ENCODE measurements around the gene EIF5B. TPM values are rescaled to one million over a fixed set of nuclear protein-coding genes. Genes with fewer than 3 reads are reported as not detected.
A peak's percentile ranks its signal among the peaks of the same experiment; 100 is the strongest.

The EIF5B gene
- total RNA-seq, 1 experiment from 2014 or later: 58.1 TPM

GRCh38 chr2:99445065-99445464, 107.9 kb downstream of the EIF5B start:
- no peak overlapping the region for H3K27ac ChIP-seq (ENCODE audit: insufficient read length, low read depth, low read length)
- no peak overlapping the region for H4K5ac ChIP-seq (ENCODE audit: insufficient read length, low read depth, low read length)
- H3K27me3 ChIP-seq (ENCODE audit: insufficient read depth, low read length): no peaks in the 10 kb centered on the region
- H2AFZ ChIP-seq (ENCODE audit: low read length): no peak overlapping the region
- no peak overlapping the region for H2BK12ac ChIP-seq (ENCODE audit: insufficient read length, low read depth, low read length)
- H3K56ac ChIP-seq (ENCODE audit: insufficient read length, low read depth, low read length): no peak overlapping the region
- H3K23me2 ChIP-seq (ENCODE audit: insufficient read length, low read depth, low read length, poor library complexity, severe bottlenecking): no peaks in the 10 kb centered on the region
- H3K79me1 ChIP-seq (ENCODE audit: insufficient read depth, low read depth, low read length, poor library complexity, severe bottlenecking): no peaks in the 10 kb centered on the region
- no peak overlapping the region for H2AK5ac ChIP-seq (ENCODE audit: insufficient read length, low read length)
- peaks cover 4 to 25% (median 22%) of the 10 kb centered on the region in 3 experiments; a peak in 6 of 7 replicates for H3K36me3 Mint-ChIP-seq (ENCODE audit: insufficient read depth in 1 of 3, low read depth in 3 of 3)
- no peaks in the 10 kb centered on the region for H3K9me3 Mint-ChIP-seq
- no peak overlapping the region for H2BK5ac ChIP-seq (ENCODE audit: insufficient read length, low read length)
- DNase-seq: no peak
- H3K79me2 ChIP-seq (ENCODE audit: insufficient read depth, low read length): no peaks in the 10 kb centered on the region; the same call in 1 of the 2 replicates
- no peak overlapping the region for H2BK15ac ChIP-seq (ENCODE audit: low read depth, low read length)
- H3K9me3 ChIP-seq (ENCODE audit: control insufficient read depth, low read depth, low read length): no peaks in the 10 kb centered on the region
- TF ChIP-seq CTCF (conservative IDR thresholded peaks at IDR 0.05): no peak
- no peak overlapping the region for H3K4me3 Mint-ChIP-seq
- no peak overlapping the region for H3K4me2 ChIP-seq (ENCODE audit: insufficient read depth, insufficient read length, low read length)
- no peak overlapping the region for H3K23ac ChIP-seq (ENCODE audit: insufficient read length, low read depth, low read length)
- no peak overlapping the region for H2BK120ac ChIP-seq (ENCODE audit: low read depth, low read length, poor library complexity, severe bottlenecking)
- no peak overlapping the region for H3K9ac ChIP-seq (ENCODE audit: extremely low read depth, insufficient read length, low read length)
- H3K4me1 ChIP-seq (ENCODE audit: insufficient read depth, low read length): peaks cover 4% of the 10 kb centered on the region; the same call in 1 of the 2 replicates
- peaks cover 11 to 12% of the 10 kb centered on the region in 2 experiments for H3K4me1 Mint-ChIP-seq
- no peaks in the 10 kb centered on the region for H4K20me1 ChIP-seq (ENCODE audit: control insufficient read depth, insufficient read depth, insufficient read length)
- no peak overlapping the region for H3T11ph ChIP-seq (ENCODE audit: low read length)
- H3K27me3 Mint-ChIP-seq (ENCODE audit: low read depth): no peaks in the 10 kb centered on the region
- H3K14ac ChIP-seq (ENCODE audit: insufficient read depth, low read length): no peak overlapping the region
- H3K4ac ChIP-seq (ENCODE audit: low read depth, low read length): no peak overlapping the region
- no CpG with 5 or more reads among the region's 4 CpGs for WGBS (ENCODE audit: extremely low coverage, insufficient read length, low lambda C conversion rate)
- H3K18ac ChIP-seq (ENCODE audit: insufficient read length, low read depth, low read length): no peak overlapping the region
- no peak overlapping the region for H4K8ac ChIP-seq (replicated peaks; ENCODE audit: insufficient read length, low read depth, low read length)
- no peak overlapping the region for H2BK20ac ChIP-seq (ENCODE audit: low read depth, low read length, poor library complexity, severe bottlenecking)
- no peak overlapping the region for H4K91ac ChIP-seq (ENCODE audit: insufficient read length, low read depth, low read length)
- H3K27ac Mint-ChIP-seq: peak overlapping the region in 1 of 3 experiments; percentile 24; a peak in 1 of 7 replicates
